Esophagus muscularis mucosa (tissue), 3 donors: ENCODE results near the gene ATF5.

Source experiments
- CTCF ChIP-seq, 3 experiments: fragments of 200-600 bp in 2 of 3; fragments of 450-650 bp in 1 of 3; sonication (generic) in 2 of 3; IDR thresholded peaks; one replicate each; pipeline ENCODE4 v1.5.1; 2017 to 2019; ENCODE audit warnings: antibody characterized with exemption in 3 of 3, mild to moderate bottlenecking in 2 of 3, moderate library complexity in 1 of 3
- POLR2A ChIP-seq: fragments of 450-650 bp; IDR thresholded peaks from one replicate; pipeline ENCODE4 v1.6.1; 2017; ENCODE audit warnings: antibody characterized with exemption, moderate library complexity, mild to moderate bottlenecking, low read depth
- POLR2AphosphoS5 ChIP-seq, 2 donors: sonication (generic); formaldehyde crosslinking; IDR thresholded peaks; one replicate each; pipeline ENCODE4 v1.6.1; 2017; ENCODE audit warnings: antibody characterized with exemption in 2 of 2

GRCh38 chr19:49930483-49931011 is 1.5 kb downstream of the ATF5 start:
- no peak for TF ChIP-seq CTCF (IDR thresholded peaks at IDR 0.05)
- no peak for TF ChIP-seq POLR2A
- TF ChIP-seq POLR2AphosphoS5 (IDR thresholded peaks at IDR 0.05): no peak
